PC-3 (cell line): ENCODE measurements around the gene PTCHD4. TPM values are rescaled to one million over a fixed set of nuclear protein-coding genes. Genes with fewer than 3 reads are reported as not detected.
A peak's percentile ranks its signal among the peaks of the same experiment; 100 is the strongest.

ENCODE experiments used
- ATAC-seq: fragments of 200-7000 bp; cut with Tn5 transposase; 2 replicates; pipeline ENCODE4 v1.9.1; 2020; ENCODE audit warnings: mild to moderate bottlenecking, moderate library complexity
- Bru-seq: library from RNA; stranded (reverse); fragments of 400-500 nt; gene quantifications from one replicate; lab custom pipeline; 2021; lab: Mats Ljungman, UMichigan
- BruChase-seq, 2 experiments: library from RNA; stranded (reverse); fragments of 400-500 nt; gene quantifications; one replicate each; lab custom pipeline; 2021; lab: Mats Ljungman, UMichigan
- BruUV-seq: library from RNA; stranded (reverse); fragments of 400-500 nt; replicated peaks from 2 replicates; lab custom pipeline; 2021; lab: Mats Ljungman, UMichigan
- CTCF ChIA-PET: fragments of 300-600 bp; sonication (Branson Sonifier 250); formaldehyde crosslinking; loops from one replicate; lab custom pipeline; 2022; ENCODE audit warnings: antibody characterized with exemption; lab: Charles Lee
- POLR2A ChIA-PET: fragments of 300-600 bp; sonication (Branson Sonifier 250); formaldehyde crosslinking; loops from one replicate; lab custom pipeline; 2022; ENCODE audit warnings: antibody characterized with exemption; ENCODE audit not compliant: unreplicated experiment; lab: Charles Lee
- DNase-seq: peaks from one replicate; pipeline ENCODE4 v3.0.0-alpha.2; 2015
- H2AFZ ChIP-seq: fragments of 300-600 bp; sonication (generic); 2 replicates; pipeline ENCODE4 v1.6.0; 2016; ENCODE audit warnings: antibody characterized with exemption, low read length
- H3F3A ChIP-seq: fragments of 300-600 bp; sonication (generic); one replicate; pipeline ENCODE4 v1.6.0; 2017; ENCODE audit warnings: antibody characterized with exemption, low read length, control low read depth, mild to moderate bottlenecking; ENCODE audit not compliant: unreplicated experiment
- H3K27ac ChIP-seq: fragments of 300-600 bp; sonication (generic); 2 replicates; pipeline ENCODE4 v1.5.1; 2016; ENCODE audit warnings: mild to moderate bottlenecking, low read length
- H3K27me3 ChIP-seq: fragments of 300-600 bp; sonication (generic); 2 replicates; pipeline ENCODE4 v1.6.1; 2016; ENCODE audit warnings: low read length, mixed read lengths
- H3K36me3 ChIP-seq: fragments of 300-600 bp; sonication (generic); 2 replicates; pipeline ENCODE4 v1.6.1; 2016; ENCODE audit warnings: low read depth, mixed run types, low read length, mixed read lengths
- H3K4me1 ChIP-seq: fragments of 300-600 bp; sonication (generic); 2 replicates; pipeline ENCODE4 v1.5.1; 2016; ENCODE audit warnings: low read length; ENCODE audit not compliant: insufficient read depth
- H3K4me2 ChIP-seq: fragments of 300-600 bp; sonication (generic); 2 replicates; pipeline ENCODE4 v1.6.0; 2016; ENCODE audit warnings: low read length
- H3K4me3 ChIP-seq: fragments of 300-600 bp; sonication (generic); 2 replicates; pipeline ENCODE4 v1.5.1; 2016; ENCODE audit warnings: mild to moderate bottlenecking, low read length, mixed read lengths
- H3K79me2 ChIP-seq: fragments of 300-600 bp; sonication (generic); 2 replicates; pipeline ENCODE4 v1.6.1; 2017; ENCODE audit warnings: low read length, mixed read lengths
- H3K9ac ChIP-seq: fragments of 300-600 bp; sonication (generic); 2 replicates; pipeline ENCODE4 v1.6.0; 2016; ENCODE audit warnings: mild to moderate bottlenecking, low read length
- H3K9me2 ChIP-seq: fragments of 300-600 bp; sonication (generic); replicated peaks from 2 replicates; pipeline ENCODE4 v1.6.1; 2016; ENCODE audit warnings: mixed run types, low read length, mixed read lengths
- H3K9me3 ChIP-seq: fragments of 300-600 bp; sonication (generic); 2 replicates; pipeline ENCODE4 v1.6.1; 2016; ENCODE audit warnings: low read length, mixed read lengths
- H4K20me1 ChIP-seq: fragments of 300-600 bp; sonication (generic); 2 replicates; pipeline ENCODE4 v1.6.1; 2016; ENCODE audit warnings: low read length, mixed read lengths
- CTCF ChIP-seq: fragments of 300-600 bp; sonication (generic); conservative IDR thresholded peaks from 2 replicates; pipeline ENCODE4 v1.5.1; 2017; ENCODE audit warnings: antibody characterized with exemption, low read depth, mild to moderate bottlenecking, low read length
- EZH2 ChIP-seq: fragments of 300-600 bp; sonication (generic); IDR thresholded peaks from one replicate; pipeline ENCODE4 v1.6.1; 2017; ENCODE audit warnings: antibody characterized with exemption, mild to moderate bottlenecking, low read length; ENCODE audit not compliant: unreplicated experiment
- EZH2phosphoT487 ChIP-seq: fragments of 300-600 bp; sonication (generic); IDR thresholded peaks from 2 replicates; pipeline ENCODE4 v1.6.1; 2018; ENCODE audit warnings: mild to moderate bottlenecking, antibody characterized with exemption, low read length, borderline replicate concordance
- intact Hi-C: fragments of 100-400 bp; cut with micrococcal nuclease; formaldehyde crosslinking; loops from 2 replicates; pipeline ENCODE4 v1.9.0; 2023
- long read RNA-seq: library from polyadenylated mRNA; unstranded; transcript quantifications from one replicate; pipeline ENCODE4 v2.0.0, GENCODE V29; 2021; ENCODE audit not compliant: unreplicated experiment
- total RNA-seq: library from RNA; depleted of rRNA; stranded (reverse); fragments of >200 nt; gene quantifications from 2 replicates; pipeline ENCODE4 v1.2.3, GENCODE V29; 2014; rRNA removed

The PTCHD4 gene
- total RNA-seq (not detected in 2 replicates), Bru-seq, nascent RNA (percentile 4 among the genes with signal in this experiment), BruChase-seq, experiment 1, labeled RNA remaining after a 6-hour chase (percentile 0 among the genes with signal in this experiment), BruChase-seq, experiment 2, labeled RNA remaining after a 2-hour chase (not detected)
- long read RNA-seq: 0 reads

- no peaks in the 10 kb centered on the region for H3K79me2 ChIP-seq
- no peak within 1 kb of the TSS for H3K9ac ChIP-seq
- POLR2A ChIA-PET: no interaction called here
- no peak within 1 kb of the TSS for H2AFZ ChIP-seq
- no peak within 1 kb of the TSS for H3K4me2 ChIP-seq
- DNase-seq (peak; percentile 6), ATAC-seq (no peak)
- no peaks in the 10 kb centered on the region for H3K27me3 ChIP-seq
- no peak within 1 kb of the TSS for H3K4me3 ChIP-seq
- H3F3A ChIP-seq: no peaks in the 10 kb centered on the region
- CTCF ChIA-PET: no interaction called here
- no peaks in the 10 kb centered on the region for H3K9me3 ChIP-seq
- H3K9me2 ChIP-seq: no peaks in the 10 kb centered on the region
- intact Hi-C loops: no loop called here
- H4K20me1 ChIP-seq: no peaks in the 10 kb centered on the region
- no TSS peak for BruUV-seq
- no peak for TF ChIP-seq EZH2
- no peak for TF ChIP-seq CTCF
- TF ChIP-seq EZH2phosphoT487: no peak
- no peaks in the 10 kb centered on the region for H3K4me1 ChIP-seq
- no peak within 1 kb of the TSS for H3K27ac ChIP-seq
- no peaks in the 10 kb centered on the region for H3K36me3 ChIP-seq
Observed at GRCh38 chr6:48111143-48111506, at the start of gene PTCHD4. Gene PTCHD4 (minus strand): TSS chr6:48111197. CDS start chr6:48068957, 42,240 bp downstream.

GRCh38 chr6:48151142-48151541 lies 40.1 kb upstream of the PTCHD4 start:
- TF ChIP-seq EZH2phosphoT487 (no peak), CTCF (no peak), EZH2 (no peak)
- H3F3A ChIP-seq: no peaks in the 10 kb centered on the region
- no peaks in the 10 kb centered on the region for H4K20me1 ChIP-seq
- CTCF ChIA-PET: no interaction called here
- peak overlapping the region; percentile 73 for H3K27ac ChIP-seq
- H3K4me2 ChIP-seq: no peak overlapping the region
- peaks cover 5% of the 10 kb centered on the region for H3K4me1 ChIP-seq
- BruUV-seq: no TSS peak
- H2AFZ ChIP-seq: peak overlapping the region; percentile 6; the same call in 1 of the 2 replicates
- POLR2A ChIA-PET: no interaction called here
- H3K4me3 ChIP-seq: no peak overlapping the region
- peaks cover 5% of the 10 kb centered on the region; the same call in 1 of the 2 replicates for H3K36me3 ChIP-seq
- peaks cover 14% of the 10 kb centered on the region for H3K9me3 ChIP-seq
- ATAC-seq (peak; percentile 40; the same call in 1 of the 2 replicates), DNase-seq (peak; percentile 82)
- H3K27me3 ChIP-seq: no peaks in the 10 kb centered on the region
- H3K9me2 ChIP-seq: no peaks in the 10 kb centered on the region
- intact Hi-C loops: no loop called here
- no peak overlapping the region for H3K9ac ChIP-seq
- H3K79me2 ChIP-seq: no peaks in the 10 kb centered on the region

- Histone ChIP-seq H3K27ac (peak overlapping the region; percentile 73), H4K20me1 (no peaks in the 10 kb centered on the region), H3F3A (no peaks in the 10 kb centered on the region), H2AFZ (peak overlapping the region; percentile 6; the same call in 1 of the 2 replicates), H3K9ac (no peak overlapping the region), H3K9me3 (peaks cover 14% of the 10 kb centered on the region), H3K36me3 (peaks cover 5% of the 10 kb centered on the region; the same call in 1 of the 2 replicates), H3K79me2 (no peaks in the 10 kb centered on the region), H3K9me2 (no peaks in the 10 kb centered on the region), H3K4me2 (no peak overlapping the region), H3K4me1 (peaks cover 5% of the 10 kb centered on the region), H3K4me3 (no peak overlapping the region), H3K27me3 (no peaks in the 10 kb centered on the region)
- ATAC-seq (no peak), DNase-seq (no peak)
- TF ChIP-seq EZH2 (no peak), EZH2phosphoT487 (no peak), CTCF (no peak)
- BruUV-seq: no TSS peak
- ChIA-PET CTCF (no interaction called here), POLR2A (no interaction called here)
- intact Hi-C loops: no loop called here
Observed at GRCh38 chr6:48150701-48151100, 39.7 kb upstream of the PTCHD4 start.
